AG10803 (cell line): ENCODE results near the gene NUP205.
"Not testable (repeated sequence)": the region's sequence is repeated elsewhere in the genome, so short reads cannot be mapped to it uniquely, and the experiment has no call there.

ENCODE experiments used
- DNase-seq: peaks from one replicate; pipeline ENCODE4 v3.0.0; 2010; ENCODE audit warnings: low read depth
- H3K4me3 ChIP-seq: 2 replicates; pipeline ENCODE4 v1.5.1; 2011; ENCODE audit warnings: mild to moderate bottlenecking, low read length, control low read depth
- TF ChIP-seq, protein P1 (sequence below): conservative IDR thresholded peaks from 2 replicates; pipeline ENCODE4 v1.5.1; 2011; ENCODE audit warnings: mild to moderate bottlenecking, low read length, control low read depth, inconsistent platforms

NUP205 gene

DNA sequence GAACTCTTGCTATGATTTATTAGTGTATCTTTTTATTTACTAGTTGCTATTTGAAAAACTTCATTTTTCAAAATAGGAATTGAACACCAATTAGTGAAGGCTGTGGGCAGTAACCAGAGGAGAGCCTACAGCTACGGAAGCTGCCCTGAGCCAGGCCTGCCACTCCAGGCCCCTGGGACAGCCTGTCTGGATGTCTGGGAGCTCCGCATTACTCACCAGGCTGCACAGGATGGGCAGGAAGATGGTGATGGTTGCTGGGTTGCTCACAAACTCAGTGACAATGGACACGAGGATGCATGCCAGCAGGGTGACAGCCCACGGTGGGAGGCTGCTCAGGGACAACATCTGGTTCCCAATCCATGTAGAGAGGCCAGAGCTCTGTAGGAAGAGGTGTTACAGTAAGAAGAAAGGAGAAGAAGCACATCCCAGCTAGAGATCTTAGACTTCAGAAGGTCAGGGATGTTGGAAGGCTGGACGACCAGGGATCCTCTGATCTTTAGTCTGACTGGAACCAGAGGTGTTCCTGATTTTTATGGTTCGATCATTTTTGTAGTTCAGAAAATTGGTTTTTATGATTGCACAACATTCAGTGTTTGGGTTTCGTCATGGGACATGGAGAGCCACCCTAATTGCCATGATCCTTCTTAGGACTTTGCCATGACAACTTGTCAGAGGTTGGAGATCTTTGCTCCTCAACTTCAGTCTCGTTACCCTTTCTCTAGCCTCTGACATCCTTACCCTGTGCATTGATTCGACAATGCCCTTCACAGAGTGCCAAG lies 127.8 kb downstream of the NUP205 start:
- peak; percentile 51 for DNase-seq
- no peak overlapping the region for H3K4me3 ChIP-seq
- TF ChIP-seq, protein P1, sequence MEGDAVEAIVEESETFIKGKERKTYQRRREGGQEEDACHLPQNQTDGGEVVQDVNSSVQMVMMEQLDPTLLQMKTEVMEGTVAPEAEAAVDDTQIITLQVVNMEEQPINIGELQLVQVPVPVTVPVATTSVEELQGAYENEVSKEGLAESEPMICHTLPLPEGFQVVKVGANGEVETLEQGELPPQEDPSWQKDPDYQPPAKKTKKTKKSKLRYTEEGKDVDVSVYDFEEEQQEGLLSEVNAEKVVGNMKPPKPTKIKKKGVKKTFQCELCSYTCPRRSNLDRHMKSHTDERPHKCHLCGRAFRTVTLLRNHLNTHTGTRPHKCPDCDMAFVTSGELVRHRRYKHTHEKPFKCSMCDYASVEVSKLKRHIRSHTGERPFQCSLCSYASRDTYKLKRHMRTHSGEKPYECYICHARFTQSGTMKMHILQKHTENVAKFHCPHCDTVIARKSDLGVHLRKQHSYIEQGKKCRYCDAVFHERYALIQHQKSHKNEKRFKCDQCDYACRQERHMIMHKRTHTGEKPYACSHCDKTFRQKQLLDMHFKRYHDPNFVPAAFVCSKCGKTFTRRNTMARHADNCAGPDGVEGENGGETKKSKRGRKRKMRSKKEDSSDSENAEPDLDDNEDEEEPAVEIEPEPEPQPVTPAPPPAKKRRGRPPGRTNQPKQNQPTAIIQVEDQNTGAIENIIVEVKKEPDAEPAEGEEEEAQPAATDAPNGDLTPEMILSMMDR = no peak

DNA sequence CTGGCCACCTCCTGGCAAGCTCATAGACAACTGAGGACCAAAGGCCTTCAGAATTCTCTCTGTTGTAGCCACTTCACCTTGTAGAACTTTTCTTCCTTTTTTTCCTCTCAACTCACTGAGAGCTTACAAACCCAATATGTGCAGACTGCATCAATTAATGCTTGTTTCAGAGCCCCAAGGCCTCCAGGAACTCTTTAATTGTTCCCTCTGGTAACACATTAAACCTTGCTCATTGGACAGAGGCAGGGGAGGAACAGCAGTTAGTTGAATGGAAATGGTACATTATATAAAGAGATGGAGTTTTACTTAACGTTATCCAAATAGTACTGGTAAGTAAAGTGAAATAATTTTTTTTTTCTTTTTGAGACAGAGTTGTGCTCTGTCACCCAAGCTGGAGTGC lies 129.7 kb downstream of the NUP205 start:
- TF ChIP-seq, protein P1 = no peak
- H3K4me3 ChIP-seq = no peak overlapping the region
- DNase-seq = no peak

DNA sequence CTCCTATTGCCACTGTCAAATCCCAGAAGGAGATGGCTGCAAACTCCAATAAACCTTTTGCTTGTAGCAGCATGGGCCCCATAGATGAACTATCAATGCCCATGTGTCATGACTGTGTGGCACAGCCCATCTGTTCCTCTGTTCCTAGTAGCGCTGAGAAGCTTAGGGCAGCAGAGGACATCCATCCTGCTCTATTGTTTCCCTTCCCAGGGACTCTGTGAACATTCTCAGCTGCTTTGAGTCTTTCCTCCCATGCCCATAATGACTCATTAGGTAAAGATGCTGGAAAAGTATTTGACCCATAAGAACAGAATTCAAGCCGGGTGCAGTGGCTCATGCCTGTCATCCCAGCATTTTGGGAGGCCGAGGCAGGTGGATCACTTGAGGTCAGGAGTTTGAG lies 132.8 kb downstream of the NUP205 start:
- peak; percentile 76 for DNase-seq
- TF ChIP-seq, protein P1 = no peak
- H3K4me3 ChIP-seq = no peak overlapping the region

DNA sequence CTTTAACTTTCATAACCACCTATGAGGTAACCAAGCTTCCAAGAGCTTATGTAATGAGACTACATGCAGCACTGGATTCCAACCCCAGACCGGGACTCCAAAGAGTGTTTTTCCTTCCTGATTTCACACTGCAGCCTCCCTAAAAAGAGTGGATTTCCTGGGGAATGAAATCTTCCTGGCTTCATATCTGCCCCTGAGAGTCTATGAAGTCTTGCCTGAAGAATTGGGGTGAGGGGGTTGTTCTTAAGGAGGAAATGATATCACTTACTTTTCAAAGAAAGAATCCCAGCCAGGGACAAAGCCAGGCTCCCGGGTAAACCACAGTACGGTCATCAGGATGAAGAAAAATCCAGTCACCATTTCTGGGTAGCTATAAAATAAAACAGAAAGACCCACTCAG lies 134.3 kb downstream of the NUP205 start:
- DNase-seq = peak; percentile 22
- TF ChIP-seq, protein P1 = no peak
- H3K4me3 ChIP-seq = no peak overlapping the region

DNA sequence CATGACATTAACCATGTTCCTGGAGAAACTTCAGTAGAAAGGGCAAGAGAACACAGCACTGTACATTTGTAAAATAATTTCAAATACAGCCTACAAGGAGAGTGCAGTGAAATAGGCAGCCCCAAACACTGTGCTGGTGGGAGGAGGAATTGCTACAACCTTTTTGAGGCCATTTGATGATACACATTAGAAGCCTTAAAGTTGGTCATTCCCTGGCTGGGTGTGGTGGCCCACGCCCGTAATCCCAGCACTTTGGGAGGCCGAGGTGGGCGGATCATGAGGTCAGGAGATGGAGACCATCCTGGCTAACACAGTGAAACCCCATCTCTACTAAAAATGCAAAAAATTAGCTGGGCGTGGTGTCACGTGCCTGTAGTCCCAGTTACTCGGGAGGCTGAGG lies 134.9 kb downstream of the NUP205 start:
- H3K4me3 ChIP-seq, DNase-seq: not testable (repeated sequence)

DNA sequence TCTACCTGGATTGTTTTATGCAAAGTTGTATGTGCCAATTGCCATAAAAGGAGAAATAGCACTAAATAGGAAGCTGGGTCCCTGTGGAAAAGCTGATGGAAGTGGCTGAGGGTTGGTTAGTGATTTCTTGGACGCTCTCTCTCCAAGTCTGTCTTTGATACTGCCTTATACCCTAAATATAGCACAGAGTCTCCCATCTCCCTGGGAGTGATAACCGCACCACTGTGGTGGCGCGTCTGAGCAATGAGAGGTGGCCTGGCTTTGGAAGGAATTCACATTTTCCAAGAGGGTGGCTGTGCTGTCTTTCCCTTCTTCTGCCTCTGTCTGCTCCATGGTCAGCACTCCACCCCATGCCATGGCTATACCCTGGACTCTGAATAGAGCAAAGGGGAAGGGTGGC lies 135.8 kb downstream of the NUP205 start:
- no peak for DNase-seq
- H3K4me3 ChIP-seq = no peak overlapping the region
- TF ChIP-seq, protein P1 = no peak

DNA sequence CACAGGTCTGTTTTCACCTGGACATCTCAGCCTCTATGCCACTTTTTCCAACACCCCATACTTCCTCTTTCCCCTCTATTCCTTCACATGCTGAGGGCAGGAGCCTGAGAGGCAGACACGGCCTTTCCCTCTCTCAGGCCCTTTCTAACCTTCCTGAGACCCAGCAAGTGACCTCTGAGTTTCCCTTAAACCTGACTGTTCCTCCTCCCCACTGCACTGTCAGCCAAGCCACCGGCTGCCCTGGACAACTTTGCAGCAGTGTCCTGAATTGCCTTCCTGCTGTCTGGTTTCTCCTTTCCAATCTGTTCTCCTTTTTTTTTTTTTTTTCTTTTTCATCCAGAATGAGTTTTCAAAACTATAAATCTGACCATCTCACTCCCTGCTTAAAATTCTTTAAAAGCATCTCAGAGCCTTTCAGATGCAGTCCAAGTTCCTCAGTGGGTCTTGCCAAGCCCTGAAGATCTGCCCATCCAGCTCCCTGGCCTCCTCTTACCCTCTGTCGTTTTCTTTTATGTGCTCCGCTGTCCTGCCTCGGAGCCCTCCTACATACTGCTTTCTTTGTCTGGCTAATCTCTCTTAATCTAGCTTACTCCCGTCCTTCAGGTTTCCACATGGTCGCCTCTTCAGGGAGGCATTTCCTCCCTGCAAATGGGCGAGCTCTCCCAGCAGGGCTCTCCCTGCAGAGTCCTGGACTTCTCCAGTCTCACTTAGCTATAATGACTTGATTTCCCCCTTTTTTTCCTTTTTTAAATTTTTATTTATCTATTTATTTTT lies 139.7 kb downstream of the NUP205 start:
- H3K4me3 ChIP-seq = no peak overlapping the region
- no peak for DNase-seq
- TF ChIP-seq, protein P1 = no peak
